Fibroblast of villous mesenchyme (primary cell): Measurements from ENCODE around the gene NCAPG. TPM values are rescaled to one million over a fixed set of nuclear protein-coding genes. Genes with fewer than 3 reads are reported as not detected.
A peak's percentile ranks its signal among the peaks of the same experiment; 100 is the strongest.

ENCODE experiments used
- DNase-seq: peaks from one replicate; pipeline ENCODE4 v3.0.0-alpha.2; 2010; ENCODE audit warnings: low read depth
- H3K4me3 ChIP-seq: 2 replicates; pipeline ENCODE4 v1.5.1; 2011; ENCODE audit warnings: low read depth, mild to moderate bottlenecking, low read length
- total RNA-seq: library from RNA; depleted of rRNA; stranded (reverse); fragments of >200 nt; gene quantifications from 2 replicates; pipeline ENCODE4 v1.2.3, GENCODE V29; 2012
- TF ChIP-seq, protein P1 (sequence below): IDR thresholded peaks from 2 replicates; pipeline ENCODE4 v1.5.1; 2012; ENCODE audit warnings: low read depth, mild to moderate bottlenecking, low read length; ENCODE audit not compliant: insufficient read depth

The NCAPG gene
- total RNA-seq, 1 donor, result 32.8 TPM

DNA sequence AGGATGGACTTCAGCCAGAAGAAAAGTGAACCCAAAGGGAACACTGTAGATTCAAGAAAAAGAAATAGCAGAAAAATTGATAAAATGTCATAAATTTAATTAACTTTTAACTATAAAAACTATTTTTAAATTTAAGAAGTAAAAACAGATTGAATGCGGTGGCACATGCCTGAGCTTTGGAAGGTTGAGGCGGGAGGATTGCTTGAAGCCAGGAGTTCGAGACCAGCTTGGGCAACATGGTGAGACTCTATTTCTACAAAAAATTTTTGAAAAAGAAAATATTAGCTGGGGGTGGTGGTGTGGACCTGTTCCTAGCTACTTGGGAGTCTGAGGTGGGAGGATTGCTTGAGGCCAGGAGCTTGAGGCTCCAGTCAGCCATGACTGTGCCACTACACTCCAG lies 32.3 kb upstream of the NCAPG start:
- TF ChIP-seq, protein P1, sequence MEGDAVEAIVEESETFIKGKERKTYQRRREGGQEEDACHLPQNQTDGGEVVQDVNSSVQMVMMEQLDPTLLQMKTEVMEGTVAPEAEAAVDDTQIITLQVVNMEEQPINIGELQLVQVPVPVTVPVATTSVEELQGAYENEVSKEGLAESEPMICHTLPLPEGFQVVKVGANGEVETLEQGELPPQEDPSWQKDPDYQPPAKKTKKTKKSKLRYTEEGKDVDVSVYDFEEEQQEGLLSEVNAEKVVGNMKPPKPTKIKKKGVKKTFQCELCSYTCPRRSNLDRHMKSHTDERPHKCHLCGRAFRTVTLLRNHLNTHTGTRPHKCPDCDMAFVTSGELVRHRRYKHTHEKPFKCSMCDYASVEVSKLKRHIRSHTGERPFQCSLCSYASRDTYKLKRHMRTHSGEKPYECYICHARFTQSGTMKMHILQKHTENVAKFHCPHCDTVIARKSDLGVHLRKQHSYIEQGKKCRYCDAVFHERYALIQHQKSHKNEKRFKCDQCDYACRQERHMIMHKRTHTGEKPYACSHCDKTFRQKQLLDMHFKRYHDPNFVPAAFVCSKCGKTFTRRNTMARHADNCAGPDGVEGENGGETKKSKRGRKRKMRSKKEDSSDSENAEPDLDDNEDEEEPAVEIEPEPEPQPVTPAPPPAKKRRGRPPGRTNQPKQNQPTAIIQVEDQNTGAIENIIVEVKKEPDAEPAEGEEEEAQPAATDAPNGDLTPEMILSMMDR, result no peak
- no peak for DNase-seq
- H3K4me3 ChIP-seq, result no peak overlapping the region

DNA sequence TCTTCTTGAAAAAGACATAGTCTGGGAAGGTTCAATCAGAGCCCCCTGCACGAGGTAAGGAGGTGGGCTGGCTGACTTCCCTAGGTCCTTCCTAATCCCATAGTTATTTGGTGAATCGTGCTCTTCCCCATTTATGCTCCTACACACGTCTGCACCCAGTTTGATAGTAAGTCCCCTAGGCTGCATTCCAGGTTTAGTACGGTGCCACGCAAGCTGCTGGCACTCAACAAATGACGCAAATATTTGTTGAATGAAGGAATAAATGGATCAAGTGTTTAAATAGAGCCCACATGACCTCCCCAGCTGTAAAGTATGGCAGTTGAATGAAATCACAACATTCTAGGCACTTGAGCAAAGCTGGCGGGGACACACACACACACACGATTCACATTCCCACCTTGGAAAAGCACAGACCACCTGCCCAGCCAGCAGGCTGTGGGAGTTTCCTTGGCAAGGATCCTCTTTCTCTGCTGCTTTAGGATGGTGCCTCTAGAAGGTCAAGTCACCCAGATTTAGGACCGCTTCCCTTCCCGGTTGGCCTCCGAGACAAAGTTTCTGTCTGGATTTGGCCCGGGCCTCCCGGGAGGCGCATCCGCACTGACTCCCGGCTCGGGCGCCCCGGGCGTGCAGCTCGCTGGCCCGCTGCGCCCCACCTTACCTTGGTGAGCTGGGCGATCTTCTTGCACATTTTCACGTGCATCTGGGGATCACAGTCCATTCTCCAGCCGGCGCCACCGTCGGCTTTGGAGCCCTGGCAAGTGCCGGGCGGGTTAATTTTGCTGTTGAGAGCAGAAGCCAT lies 30.1 kb upstream of the NCAPG start:
- peak overlapping the region; percentile 45 for H3K4me3 ChIP-seq
- no peak for DNase-seq
- TF ChIP-seq, protein P1, result no peak

DNA sequence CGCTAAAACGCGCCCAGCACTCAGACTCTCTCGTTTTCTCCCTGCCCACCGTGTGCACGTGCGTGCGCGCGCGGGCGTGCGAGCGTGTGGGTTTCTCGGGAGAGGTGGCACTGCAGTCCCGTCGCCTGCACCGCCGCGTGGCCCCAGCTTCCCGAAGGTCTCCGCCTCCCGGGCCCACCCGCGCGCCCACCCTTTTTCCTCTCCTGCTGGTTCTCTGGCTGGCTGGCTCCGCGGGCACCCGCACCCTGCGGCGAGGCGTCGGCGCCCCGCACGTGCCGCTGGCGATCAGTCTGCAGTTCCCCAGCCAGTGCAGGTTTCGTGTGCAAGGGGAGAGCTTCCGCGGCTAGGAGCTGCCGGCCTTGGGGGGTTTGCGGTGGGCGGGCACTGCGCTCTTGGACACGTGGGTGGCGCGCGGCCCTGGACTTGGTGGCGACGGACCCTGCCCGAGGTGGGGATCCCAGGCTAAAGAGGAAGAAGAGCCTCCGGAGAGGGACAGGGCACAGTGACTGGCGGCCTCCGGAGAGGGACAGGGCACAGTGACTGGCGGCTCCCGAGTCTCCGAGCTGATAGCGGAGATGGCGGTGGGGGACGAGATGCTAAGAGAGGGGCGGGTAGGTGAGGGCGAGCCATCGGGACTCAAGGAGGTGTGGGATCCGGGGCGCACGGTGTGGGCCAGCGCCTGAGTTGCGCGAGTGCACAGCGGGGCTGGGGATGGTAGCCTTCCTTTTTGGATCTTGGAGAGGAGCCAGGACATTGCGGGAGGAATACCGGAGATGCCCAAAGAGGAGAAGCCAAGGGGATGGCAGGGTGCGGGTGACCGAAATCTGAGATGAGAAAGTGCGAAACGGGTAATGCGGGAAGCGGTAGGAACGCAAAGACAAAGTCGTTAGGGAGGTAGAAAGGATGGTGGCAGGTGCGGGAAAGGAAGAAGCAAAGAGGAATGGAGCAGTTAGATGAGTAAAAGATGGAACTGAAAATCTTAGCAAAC lies 29.2 kb upstream of the NCAPG start, which contains the start of gene FAM184B:
TSS of gene FAM184B (minus strand) at position 322 of the 988 bp plus-strand sequence. CDS start 322 bp downstream, outside the sequence.
- peak within 1 kb of the TSS; percentile 45 for H3K4me3 ChIP-seq
- TF ChIP-seq, protein P1, result no peak
- no peak for DNase-seq

DNA sequence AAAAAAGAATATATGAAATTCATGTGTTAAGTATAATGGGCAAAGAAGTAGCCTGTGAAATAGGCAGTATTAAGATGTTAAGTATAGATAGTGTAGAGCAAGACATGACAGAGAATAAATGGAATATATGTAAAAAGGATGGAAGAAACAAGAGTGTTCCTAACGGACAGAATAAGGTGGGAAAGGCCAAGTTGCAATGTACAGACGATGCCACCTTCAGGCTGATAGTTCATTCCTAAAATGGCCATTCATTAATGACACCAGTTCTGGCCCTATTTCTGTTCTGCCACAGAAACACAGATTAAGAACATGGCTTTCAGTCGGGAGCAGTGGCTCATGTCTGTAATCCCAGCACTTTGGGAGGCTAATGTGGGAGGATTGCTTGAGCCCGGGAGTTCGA lies 24.9 kb upstream of the NCAPG start:
- TF ChIP-seq, protein P1, result no peak
- no peak for DNase-seq
- H3K4me3 ChIP-seq, result no peak overlapping the region

DNA sequence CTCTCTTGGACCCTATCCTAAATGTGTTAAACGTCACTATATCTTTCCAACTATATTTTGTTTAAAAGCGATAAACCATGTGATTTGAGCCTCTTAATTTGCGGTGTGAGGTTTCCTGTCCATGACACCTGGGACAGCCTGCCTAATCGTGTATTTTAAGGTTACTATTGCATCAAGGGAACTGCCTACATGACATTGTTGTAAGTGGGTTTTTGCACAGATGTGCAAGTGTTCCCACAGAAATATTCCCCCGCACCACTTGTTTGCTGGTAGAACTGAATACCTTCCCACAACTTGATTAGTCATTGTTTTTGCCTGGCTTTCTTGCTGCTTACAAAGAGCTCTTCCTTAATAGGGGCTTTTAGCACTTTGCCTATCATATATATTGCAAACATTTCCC lies 24.2 kb upstream of the NCAPG start:
- DNase-seq, result no peak
- TF ChIP-seq, protein P1, result no peak
- no peak overlapping the region for H3K4me3 ChIP-seq

DNA sequence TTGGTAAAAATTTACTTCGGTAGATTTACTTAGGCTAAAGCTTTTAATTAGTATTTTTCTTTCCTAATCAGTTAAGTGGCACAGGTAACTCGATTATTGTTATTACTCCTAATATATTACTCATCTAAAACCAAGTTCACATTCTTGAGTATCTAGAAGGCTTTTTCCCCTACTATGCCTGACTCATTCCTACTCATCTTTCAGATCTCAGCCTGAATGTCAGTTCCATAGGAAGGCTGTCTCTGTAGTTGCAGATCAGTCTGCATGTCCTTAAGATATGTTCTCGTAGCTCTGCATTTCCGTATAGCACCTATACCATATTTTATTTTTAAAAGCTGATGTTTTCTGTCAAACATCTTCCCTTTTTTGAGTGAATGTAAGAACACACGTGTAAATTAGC lies 23.5 kb upstream of the NCAPG start:
- TF ChIP-seq, protein P1, result no peak
- H3K4me3 ChIP-seq, result no peak overlapping the region
- DNase-seq, result no peak
